ENCODE measurements around the gene KIAA1210.

Gene KIAA1210

GRCh38 chrX:119082278-119082677 lies 45.3 kb downstream of the KIAA1210 start:
- intact Hi-C loops (cut with DNase I; ENCODE audit: low total_unique reads): no loop called here
- DNase-seq: no peak
- H3K4me3 ChIP-seq: no peak overlapping the region
- H3K4me1 ChIP-seq: no peaks in the 10 kb centered on the region
- H3K9me3 ChIP-seq: no peaks in the 10 kb centered on the region
- H3K27ac ChIP-seq: no peak overlapping the region
- no peaks in the 10 kb centered on the region for H3K36me3 ChIP-seq
- no peak for TF ChIP-seq CTCF (IDR thresholded peaks at IDR 0.05)
- no peaks in the 10 kb centered on the region for H3K27me3 ChIP-seq

- no peak overlapping the region for H3K4me3 ChIP-seq
- H3K4me1 ChIP-seq: no peaks in the 10 kb centered on the region
- H3K9me3 ChIP-seq: no peaks in the 10 kb centered on the region
- no peak for DNase-seq
- no peaks in the 10 kb centered on the region for H3K27me3 ChIP-seq
- no peak overlapping the region for H3K27ac ChIP-seq
- intact Hi-C loops (cut with DNase I; ENCODE audit: low total_unique reads): no loop called here
- no peaks in the 10 kb centered on the region for H3K36me3 ChIP-seq
- no peak for TF ChIP-seq CTCF (IDR thresholded peaks at IDR 0.05)
Observed at GRCh38 chrX:119075270-119076025, 52.2 kb downstream of the KIAA1210 start.

GRCh38 chrX:119073911-119074310 lies 53.7 kb downstream of the KIAA1210 start:
- Histone ChIP-seq H3K9me3 (no peaks in the 10 kb centered on the region), H3K27ac (no peak overlapping the region), H3K4me1 (no peaks in the 10 kb centered on the region), H3K27me3 (no peaks in the 10 kb centered on the region), H3K36me3 (no peaks in the 10 kb centered on the region), H3K4me3 (no peak overlapping the region)
- no peak for TF ChIP-seq CTCF (IDR thresholded peaks at IDR 0.05)
- intact Hi-C loops (cut with DNase I; ENCODE audit: low total_unique reads): no loop called here
- no peak for DNase-seq

GRCh38 chrX:119073200-119073905 lies 54.3 kb downstream of the KIAA1210 start:
- intact Hi-C loops (cut with DNase I; ENCODE audit: low total_unique reads): no loop called here
- no peak for DNase-seq
- no peaks in the 10 kb centered on the region for H3K27me3 ChIP-seq
- no peaks in the 10 kb centered on the region for H3K9me3 ChIP-seq
- H3K4me1 ChIP-seq: no peaks in the 10 kb centered on the region
- no peak for TF ChIP-seq CTCF (IDR thresholded peaks at IDR 0.05)
- H3K4me3 ChIP-seq: no peak overlapping the region
- H3K27ac ChIP-seq: no peak overlapping the region
- H3K36me3 ChIP-seq: no peaks in the 10 kb centered on the region

- no peak for TF ChIP-seq CTCF (IDR thresholded peaks at IDR 0.05)
- Histone ChIP-seq H3K9me3 (no peaks in the 10 kb centered on the region), H3K4me3 (no peak within 1 kb of the TSS), H3K36me3 (no peaks in the 10 kb centered on the region), H3K27ac (no peak within 1 kb of the TSS), H3K27me3 (no peaks in the 10 kb centered on the region), H3K4me1 (no peaks in the 10 kb centered on the region)
- intact Hi-C loops (cut with DNase I; ENCODE audit: low total_unique reads): no loop called here
- DNase-seq: no peak
Observed at GRCh38 chrX:119072744-119073143, 54.9 kb downstream of the KIAA1210 start, which contains the start of gene CT47C1. CT47C1 (plus strand) TSS chrX:119072993; CDS start chrX:119073226, 233 bp downstream.

All from tibial artery (tissue), 4 donors.